Measurements from ENCODE around the gene NEGR1. TPM values are rescaled to one million over a fixed set of nuclear protein-coding genes. Genes with fewer than 3 reads are reported as not detected.
"Not testable (repeated sequence)": the region's sequence is repeated elsewhere in the genome, so short reads cannot be mapped to it uniquely, and the experiment has no call there.

Gene NEGR1
- total and polyA plus RNA-seq, 11 donors, result 1.7 to 11.3 (median 6.8) TPM

DNA sequence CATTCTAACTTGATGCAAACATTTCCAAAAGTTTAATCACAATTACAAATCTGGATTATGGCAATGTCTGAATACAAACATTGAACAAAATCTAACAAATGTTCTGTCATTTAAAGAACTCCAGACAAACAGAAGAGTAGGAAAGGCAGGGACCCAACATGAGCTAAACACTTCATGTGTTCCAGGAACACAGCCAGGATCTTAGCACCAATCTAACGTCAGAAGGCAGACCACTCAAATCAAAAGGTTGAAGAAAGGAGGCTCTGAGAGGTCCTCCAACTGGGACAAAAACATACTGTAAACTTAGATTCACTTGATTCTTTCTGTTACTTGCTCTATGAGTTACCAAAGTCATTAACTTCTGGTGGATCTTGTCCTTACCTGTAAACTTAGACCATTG, 374.0 kb downstream of the NEGR1 start:
- DNase-seq, result no peak
- intact Hi-C loops (cut with DNase I), result no loop called here
- Histone ChIP-seq H3K36me3 (no peaks in the 10 kb centered on the region), H3K27ac (peak overlapping the region in 1 of 12 donors; percentile 54), H3K27me3 (no peaks in the 10 kb centered on the region), H3K4me3 (no peak overlapping the region), H3K9me3 (peaks cover 0 to 4% (median 0%) of the 10 kb centered on the region in 12 donors), H3K4me1 (no peaks in the 10 kb centered on the region)
- no peak for TF ChIP-seq POLR2A (IDR thresholded peaks at IDR 0.05)
- TF ChIP-seq, protein P1, sequence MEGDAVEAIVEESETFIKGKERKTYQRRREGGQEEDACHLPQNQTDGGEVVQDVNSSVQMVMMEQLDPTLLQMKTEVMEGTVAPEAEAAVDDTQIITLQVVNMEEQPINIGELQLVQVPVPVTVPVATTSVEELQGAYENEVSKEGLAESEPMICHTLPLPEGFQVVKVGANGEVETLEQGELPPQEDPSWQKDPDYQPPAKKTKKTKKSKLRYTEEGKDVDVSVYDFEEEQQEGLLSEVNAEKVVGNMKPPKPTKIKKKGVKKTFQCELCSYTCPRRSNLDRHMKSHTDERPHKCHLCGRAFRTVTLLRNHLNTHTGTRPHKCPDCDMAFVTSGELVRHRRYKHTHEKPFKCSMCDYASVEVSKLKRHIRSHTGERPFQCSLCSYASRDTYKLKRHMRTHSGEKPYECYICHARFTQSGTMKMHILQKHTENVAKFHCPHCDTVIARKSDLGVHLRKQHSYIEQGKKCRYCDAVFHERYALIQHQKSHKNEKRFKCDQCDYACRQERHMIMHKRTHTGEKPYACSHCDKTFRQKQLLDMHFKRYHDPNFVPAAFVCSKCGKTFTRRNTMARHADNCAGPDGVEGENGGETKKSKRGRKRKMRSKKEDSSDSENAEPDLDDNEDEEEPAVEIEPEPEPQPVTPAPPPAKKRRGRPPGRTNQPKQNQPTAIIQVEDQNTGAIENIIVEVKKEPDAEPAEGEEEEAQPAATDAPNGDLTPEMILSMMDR (IDR thresholded peaks at IDR 0.05), result no peak
- no peak for ATAC-seq
- WGBS, 4 donors, result 15 to 30% (median 18%) methylated on average over 1 of the region's 1 CpG

GRCh38 chr1:71899881-71900280, 382.5 kb downstream of the NEGR1 start:
- no peak for DNase-seq
- intact Hi-C loops (cut with DNase I), result no loop called here
- ATAC-seq, result no peak
- no peaks in the 10 kb centered on the region for H3K36me3 ChIP-seq
- WGBS, 4 donors, result 73 to 88% (median 86%) methylated on average over 2 of the region's 2 CpGs
- TF ChIP-seq, protein P1 (IDR thresholded peaks at IDR 0.05), result no peak
- TF ChIP-seq POLR2A (IDR thresholded peaks at IDR 0.05), result no peak
- H3K27ac ChIP-seq, result no peak overlapping the region
- H3K27me3 ChIP-seq, result no peaks in the 10 kb centered on the region
- H3K4me3 ChIP-seq, result no peak overlapping the region
- H3K9me3 ChIP-seq, result no peaks in the 10 kb centered on the region
- H3K4me1 ChIP-seq, result no peaks in the 10 kb centered on the region

GRCh38 chr1:71888166-71888565, 394.2 kb downstream of the NEGR1 start:
- H3K27me3 ChIP-seq; H3K36me3 ChIP-seq; H3K27ac ChIP-seq; ATAC-seq; DNase-seq; H3K9me3 ChIP-seq; H3K4me3 ChIP-seq; H3K4me1 ChIP-seq; intact Hi-C loops (cut with DNase I): not testable (repeated sequence)
- WGBS, 4 donors, result 93 to 96% (median 95%) methylated on average over 22 to 23 of the region's 23 CpGs

- Histone ChIP-seq H3K36me3 (no peaks in the 10 kb centered on the region), H3K27me3 (no peaks in the 10 kb centered on the region), H3K4me3 (no peak overlapping the region), H3K9me3 (no peaks in the 10 kb centered on the region), H3K27ac (no peak overlapping the region), H3K4me1 (peaks cover 0 to 14% (median 0%) of the 10 kb centered on the region in 12 donors)
- ATAC-seq (no peak), DNase-seq (no peak)
- no peak for TF ChIP-seq POLR2A (IDR thresholded peaks at IDR 0.05)
- TF ChIP-seq, protein P1 (IDR thresholded peaks at IDR 0.05), result no peak
- intact Hi-C loops (cut with DNase I), result no loop called here
- 78 to 91% (median 86%) methylated on average over 2 of the region's 2 CpGs for WGBS, 4 donors
These were observed 397.2 kb downstream of the NEGR1 start for GRCh38 chr1:71885171-71885570.

- intact Hi-C loops (cut with DNase I), result no loop called here
- 18 to 35% (median 23%) methylated on average over 2 of the region's 2 CpGs for WGBS, 4 donors
- no peak for ATAC-seq
- no peak overlapping the region for H3K4me3 ChIP-seq
- no peaks in the 10 kb centered on the region for H3K27me3 ChIP-seq
- peaks cover 0 to 14% (median 0%) of the 10 kb centered on the region in 12 donors for H3K4me1 ChIP-seq
- TF ChIP-seq, protein P1 (IDR thresholded peaks at IDR 0.05), result no peak
- no peak for TF ChIP-seq POLR2A (IDR thresholded peaks at IDR 0.05)
- peak overlapping the region in 1 of 12 donors; percentile 53 for H3K27ac ChIP-seq
- H3K9me3 ChIP-seq, result no peaks in the 10 kb centered on the region
- DNase-seq, result no peak
- H3K36me3 ChIP-seq, result no peaks in the 10 kb centered on the region
These were observed 399.7 kb downstream of the NEGR1 start for GRCh38 chr1:71882637-71883036.

All from heart left ventricle (tissue), 16 donors.